Activated CD4-positive, alpha-beta T cell treated with anti-CD3 and anti-CD28 coated beads for 4 hours (primary cell): ENCODE data around the gene BAHCC1.

Source experiments
- DNase-seq, 2 donors: peaks; one replicate each; pipeline ENCODE4 v3.0.0-alpha.2; 2020

BAHCC1 gene

DNA sequence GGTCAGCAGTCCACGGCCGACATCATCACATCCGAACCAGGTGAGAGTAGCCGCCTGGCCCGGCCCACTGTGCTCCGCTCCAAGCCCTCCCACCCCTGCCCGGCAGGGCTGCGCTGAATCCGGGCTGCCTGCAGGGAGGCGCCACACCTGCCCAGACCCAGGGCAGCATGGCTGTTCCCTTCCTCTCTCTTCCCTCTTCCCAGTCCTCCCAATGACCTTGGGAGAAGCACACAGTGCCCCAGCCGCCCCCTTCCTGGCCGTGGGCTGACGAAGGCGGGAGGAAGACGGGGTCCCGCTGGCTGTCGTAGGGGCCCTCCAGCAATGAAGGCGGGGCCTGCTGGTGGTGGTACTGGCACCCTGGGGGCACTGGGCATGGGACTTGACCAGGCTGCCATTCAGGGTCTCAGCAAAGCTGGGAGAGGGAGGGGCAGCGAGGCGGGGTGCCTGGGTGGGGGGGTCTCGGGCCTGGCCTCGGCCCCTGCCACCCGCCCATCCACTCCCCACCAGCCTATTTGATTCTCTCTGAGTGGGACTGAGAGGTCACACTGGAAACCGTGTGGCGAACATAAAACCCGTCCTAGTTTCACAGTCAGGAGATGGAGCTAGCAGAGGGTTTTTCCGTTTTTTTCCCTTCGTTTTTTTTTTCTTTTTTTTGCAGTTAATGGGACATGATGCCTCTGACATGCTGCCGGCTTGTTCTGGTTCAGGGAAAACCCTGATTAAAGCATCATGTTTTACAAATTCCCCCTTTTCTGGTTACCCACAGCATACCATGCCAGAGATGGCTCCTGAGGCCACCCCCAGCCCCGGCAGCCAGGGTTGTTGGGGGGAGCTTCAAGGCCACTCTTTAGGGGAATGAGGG lies 50.6 kb downstream of the BAHCC1 start:
- DNase-seq: no peak

DNA sequence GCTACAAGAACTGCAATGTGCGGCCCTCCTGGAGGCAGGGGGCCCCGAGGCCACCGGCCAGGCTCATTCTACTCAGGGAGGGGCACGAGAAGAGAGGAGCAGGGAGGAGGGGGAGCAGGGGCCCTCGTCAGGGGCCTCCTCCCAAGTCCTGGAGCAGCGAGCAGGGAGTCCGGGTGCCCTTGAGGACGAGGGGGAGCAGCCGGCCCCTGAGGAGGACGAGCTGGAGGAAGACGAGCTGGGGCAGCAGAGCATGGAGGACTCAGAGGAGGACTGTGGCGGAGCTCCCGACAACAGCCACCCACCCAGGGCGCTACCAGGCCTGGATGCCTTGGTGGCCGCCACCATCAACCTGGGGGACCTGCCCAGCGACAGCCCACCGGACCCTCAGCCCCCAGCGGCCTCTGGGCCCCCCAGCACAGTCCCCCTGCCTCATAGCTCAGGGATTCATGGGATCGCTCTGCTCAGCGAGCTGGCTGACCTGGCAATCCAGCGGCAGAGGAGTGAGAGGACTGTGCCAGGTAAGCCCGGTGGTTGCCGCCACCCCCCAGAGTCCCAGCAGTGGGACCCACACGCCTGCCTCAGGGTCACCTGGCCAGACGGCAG lies 52.2 kb downstream of the BAHCC1 start:
- DNase-seq: no peak

DNA sequence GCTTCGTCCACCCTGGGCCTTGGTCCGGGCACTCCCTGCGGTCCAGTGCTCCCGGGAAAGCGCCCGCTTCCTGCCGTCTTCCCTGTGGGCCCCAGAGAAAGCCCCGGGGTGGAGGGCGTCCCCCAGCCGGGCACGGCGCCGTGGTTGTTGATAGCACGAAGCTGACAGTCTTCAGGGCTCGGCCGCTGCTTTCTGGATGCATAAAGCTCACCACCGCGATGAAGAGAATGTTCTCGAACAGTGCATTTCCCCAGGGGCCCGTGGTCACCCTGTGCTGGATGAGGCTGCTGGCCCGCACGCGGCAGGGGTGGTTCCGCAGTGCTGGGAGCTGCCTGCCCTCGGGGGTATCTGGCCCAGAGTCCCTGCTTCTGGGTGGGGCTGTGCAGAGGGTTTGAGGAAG lies 53.2 kb downstream of the BAHCC1 start:
- no peak for DNase-seq

DNA sequence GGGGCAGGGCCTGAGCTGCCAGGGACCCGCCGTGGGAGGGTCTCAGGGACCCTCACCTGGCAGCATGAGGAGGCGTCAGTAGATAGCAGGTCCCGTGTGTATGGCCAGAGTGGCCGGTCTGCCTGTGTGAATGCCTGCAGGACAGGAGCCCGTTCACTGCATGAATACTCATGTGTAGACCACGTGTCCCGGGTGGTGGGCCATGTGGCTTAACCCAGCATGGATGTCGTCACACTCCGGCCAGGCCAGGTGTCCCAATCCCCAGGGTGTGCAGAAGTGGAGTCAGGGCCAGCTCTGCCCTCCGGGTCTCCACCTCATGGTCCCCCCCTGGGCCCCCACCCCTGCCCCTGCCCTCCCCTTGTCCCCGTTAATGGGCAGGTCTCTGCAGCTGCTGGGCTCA lies 53.7 kb downstream of the BAHCC1 start:
- DNase-seq: no peak

DNA sequence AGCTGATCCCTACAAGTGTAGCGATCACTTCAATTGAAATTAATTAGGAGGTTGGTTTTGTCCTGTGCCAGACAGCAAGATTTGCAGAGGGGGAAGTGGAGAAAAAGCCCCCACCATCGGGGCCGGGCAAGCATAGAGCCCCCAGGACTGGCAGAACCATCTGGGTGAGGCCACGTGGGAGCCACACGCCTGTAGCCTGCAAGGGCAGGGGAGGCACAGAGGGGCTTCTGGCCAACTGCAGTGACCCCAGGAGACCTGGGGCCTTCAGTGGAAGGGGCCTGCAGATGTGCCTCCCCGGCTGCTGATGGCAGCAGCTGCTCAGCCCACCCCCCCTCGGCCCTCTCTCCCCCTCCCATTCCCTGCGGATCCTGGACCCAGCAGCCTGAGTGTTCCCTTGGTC lies 54.1 kb downstream of the BAHCC1 start:
- DNase-seq: no peak

DNA sequence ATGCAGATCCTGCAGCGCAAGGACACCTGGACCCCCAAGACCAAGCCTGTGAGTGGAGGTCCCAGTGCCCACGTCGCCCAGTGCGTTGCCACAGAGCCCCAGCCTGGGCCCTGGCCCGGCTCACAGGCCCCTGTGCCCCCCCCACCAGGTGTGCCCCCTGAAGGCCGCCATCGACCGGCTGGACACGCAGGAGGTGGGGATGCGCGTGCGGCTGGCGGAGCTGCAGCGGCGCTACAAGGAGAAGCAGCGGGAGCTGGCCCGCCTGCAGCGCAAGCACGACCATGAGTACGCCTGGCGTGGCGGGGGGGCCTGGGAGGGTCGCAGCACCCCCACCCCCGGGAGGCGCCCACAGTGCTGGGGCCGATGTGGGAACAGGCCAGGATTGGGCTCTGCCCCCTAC lies 56.6 kb downstream of the BAHCC1 start:
- DNase-seq: no peak

DNA sequence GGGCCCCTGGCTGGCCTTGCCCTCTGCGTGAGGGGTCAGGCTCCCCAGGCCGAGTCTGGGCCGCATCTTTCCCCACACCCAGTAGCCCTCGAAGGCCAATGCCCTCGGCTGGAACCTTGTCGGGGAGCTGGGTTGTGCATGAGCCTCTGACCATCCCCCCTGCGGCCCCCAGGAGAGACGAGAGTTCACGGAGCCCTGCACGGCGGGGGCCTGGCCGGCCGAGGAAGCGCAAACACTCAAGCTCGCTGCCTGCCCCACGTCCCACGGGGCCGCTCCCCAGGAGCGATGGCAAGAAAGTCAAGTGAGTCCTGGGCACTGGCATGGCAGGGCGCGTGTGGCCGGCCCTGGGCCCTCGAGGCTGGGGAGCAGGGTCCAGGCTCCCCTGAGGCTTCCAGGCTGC lies 57.3 kb downstream of the BAHCC1 start:
- DNase-seq: no peak

DNA sequence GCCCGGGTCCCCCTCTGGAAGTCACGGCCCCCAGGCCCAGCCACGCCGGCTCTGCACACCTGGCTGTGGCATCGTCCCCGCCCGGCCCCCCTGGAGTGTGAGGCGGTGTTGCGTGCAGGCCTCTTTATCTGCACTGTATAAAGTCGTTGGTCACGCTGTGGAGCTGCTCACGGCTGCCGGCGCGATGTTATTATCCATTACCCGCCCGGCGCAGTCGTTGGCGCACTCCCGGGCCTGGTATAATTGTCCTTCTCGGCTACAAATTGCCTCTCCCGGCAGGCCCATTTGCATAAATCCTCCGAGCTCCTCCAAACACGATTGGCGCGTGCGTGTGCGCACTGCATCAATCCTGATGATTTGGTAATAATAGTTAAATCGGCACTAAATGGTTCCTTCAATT lies 57.8 kb downstream of the BAHCC1 start:
- DNase-seq: no peak

DNA sequence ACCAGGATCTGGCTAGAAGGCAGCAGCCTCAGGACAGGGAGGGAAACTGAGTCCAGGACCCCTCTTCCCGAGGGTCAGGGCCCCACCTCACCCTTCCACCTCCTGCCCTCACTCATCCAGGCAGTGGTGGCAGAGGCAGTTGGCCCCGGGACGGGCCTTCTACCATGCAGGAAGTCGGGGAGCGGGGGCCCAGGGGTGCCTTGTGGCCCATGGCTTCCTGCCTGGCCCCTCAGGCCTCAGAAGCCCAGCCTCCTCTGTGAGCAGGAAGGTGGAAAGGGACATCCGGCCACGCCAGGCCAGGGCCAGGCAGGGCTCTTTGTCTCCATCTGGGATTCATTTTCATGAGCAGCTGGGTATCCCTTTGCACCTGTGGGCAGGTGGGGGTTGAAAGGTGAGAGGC lies 58.5 kb downstream of the BAHCC1 start:
- no peak for DNase-seq

DNA sequence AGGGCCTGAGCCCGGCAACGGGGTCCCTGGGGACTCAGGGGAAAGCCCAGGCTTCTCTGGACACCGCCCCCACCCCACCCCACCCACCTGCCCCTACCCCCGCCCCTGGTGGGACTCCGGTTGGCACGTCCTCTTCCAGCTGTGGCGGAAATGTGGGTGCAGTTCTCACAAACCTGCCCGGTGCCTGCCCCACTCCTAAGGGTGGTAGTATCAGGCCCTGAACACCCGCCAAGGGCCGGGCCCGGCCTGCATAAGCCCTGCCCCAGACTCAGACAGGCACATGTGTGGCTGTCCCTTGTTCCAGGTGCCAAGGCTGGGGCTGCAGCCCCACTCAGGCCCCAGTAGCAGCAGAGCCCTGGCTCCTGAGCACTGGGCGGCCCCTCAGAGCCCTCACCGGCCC lies 59.2 kb downstream of the BAHCC1 start:
- DNase-seq: no peak

DNA sequence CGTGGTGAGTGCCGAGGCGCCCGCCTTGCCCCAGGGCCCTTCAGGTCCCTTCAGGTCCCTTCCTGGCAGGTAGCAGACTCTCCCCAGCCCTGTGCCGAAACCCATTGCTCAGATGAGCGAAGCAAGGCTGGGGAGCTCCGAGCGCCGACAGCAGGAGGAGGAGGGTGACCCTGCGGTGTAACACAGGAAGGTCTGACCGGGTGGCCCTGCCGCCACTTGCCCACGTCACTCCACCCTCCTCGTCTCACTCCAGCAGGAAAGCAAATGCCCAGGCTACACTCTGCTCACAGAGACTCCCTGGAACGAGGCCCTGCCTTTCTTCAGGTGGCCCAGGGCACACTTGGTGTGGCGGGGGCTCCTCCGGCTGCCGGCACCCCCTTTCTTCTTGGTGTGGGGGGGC lies 60.1 kb downstream of the BAHCC1 start:
- DNase-seq: no peak

DNA sequence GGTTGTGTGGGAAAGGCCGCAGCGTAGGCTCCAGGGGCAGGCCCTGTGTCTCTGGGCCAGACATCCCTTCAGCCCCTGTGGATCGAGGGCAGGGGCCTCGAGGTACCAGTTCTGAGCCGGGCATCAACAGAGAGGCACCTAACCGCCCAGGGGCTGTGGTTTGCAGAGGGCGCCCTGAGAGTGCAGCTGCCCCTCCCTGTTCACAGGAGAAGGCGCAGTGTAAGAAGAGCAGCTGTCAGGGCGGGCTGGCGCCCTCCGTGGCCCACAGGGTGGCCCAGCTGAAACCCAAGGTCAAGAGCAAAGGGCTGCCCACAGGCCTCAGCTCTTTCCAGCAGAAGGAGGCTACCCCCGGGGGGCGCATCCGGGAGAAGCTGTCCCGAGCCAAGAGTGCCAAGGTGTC lies 60.8 kb downstream of the BAHCC1 start:
- no peak for DNase-seq

DNA sequence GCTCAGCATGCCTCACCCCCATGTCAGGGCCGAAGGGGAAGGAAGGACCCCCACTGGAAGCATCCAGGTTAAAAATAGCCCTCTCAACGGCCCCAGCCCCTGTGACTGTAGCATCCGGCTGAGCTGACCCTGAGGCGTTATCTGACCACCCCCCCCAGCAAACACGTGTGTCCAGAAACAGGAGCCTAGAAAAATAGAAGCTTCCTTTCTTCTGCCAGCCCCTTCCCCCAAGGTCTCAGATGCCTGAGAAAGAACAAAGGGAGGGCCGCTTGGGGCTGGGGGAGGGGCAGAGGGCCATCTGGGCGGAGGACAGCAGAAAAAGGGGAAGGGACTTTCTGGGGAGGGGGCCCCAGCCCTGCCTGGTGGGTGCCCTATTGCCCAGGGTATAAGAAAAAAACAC lies 61.5 kb downstream of the BAHCC1 start:
- no peak for DNase-seq

DNA sequence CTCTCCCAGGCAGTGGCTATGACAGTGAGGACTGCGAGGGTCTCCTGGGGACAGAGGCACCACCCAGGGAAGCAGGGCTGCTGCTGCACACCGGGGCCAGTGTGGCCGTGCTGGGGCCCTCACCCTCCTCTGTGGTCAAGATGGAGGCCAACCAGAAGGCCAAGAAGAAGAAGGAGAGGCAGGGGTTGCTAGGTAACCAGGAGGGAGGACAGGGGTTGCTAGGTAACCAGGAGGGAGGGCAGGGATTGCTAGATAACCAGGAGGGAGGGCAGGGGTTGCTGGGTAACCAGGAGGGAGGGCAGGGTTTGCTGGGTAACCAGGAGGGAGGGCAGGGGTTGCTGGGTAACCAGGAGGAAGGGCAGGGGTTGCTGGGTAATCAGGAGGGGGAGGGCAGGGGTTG lies 62.1 kb downstream of the BAHCC1 start:
- no peak for DNase-seq

DNA sequence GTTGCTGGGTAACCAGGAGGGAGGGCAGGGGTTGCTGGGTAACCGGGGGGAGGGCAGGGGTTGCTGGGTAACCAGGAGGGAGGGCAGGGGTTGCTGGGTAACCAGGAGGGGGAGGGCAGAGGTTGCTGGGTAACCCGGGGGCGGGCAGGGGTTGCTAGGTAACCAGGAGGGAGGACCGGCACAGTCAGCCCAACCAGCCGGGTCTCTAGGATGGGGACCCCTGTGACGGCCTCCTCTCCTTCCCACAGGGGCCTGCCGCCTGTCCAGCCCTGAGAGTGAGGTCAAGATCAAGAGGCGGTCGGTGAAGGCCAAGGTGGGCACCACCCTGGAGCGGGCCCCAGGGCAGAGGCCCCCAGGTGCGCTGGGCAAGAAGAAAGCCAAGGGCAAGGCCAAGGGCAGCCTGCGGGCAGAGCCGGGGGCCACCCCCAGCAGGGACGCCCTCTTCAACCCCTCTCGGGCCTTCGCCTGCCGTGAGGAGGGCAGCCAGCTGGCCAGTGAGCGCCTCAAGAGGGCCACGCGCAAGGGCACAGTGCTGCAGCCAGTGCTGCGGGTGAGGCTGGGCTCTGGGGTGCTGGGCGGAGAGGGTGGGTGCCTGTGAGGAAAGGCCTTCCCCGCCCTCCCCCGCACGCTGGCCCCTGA lies 62.8 kb downstream of the BAHCC1 start:
- no peak for DNase-seq

DNA sequence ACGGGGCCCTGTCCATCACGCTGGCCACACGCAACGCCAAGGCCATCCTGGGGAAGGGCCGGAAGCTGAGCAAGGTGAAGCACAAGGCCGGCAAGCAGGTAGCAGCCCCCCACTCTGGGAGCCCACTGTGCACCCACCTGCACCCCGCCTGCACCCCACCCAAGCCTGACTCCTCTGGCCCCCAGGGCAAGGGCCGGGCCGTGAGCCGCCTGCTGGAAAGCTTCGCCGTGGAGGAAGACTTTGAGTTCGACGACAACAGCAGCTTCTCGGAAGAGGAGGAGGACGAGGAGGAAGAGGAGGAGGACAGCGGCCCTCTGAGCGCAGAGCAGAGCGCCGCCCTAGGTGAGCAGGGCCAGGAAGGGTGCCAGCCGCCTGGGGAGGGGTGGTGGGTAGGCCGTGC lies 63.4 kb downstream of the BAHCC1 start:
- DNase-seq: no peak

DNA sequence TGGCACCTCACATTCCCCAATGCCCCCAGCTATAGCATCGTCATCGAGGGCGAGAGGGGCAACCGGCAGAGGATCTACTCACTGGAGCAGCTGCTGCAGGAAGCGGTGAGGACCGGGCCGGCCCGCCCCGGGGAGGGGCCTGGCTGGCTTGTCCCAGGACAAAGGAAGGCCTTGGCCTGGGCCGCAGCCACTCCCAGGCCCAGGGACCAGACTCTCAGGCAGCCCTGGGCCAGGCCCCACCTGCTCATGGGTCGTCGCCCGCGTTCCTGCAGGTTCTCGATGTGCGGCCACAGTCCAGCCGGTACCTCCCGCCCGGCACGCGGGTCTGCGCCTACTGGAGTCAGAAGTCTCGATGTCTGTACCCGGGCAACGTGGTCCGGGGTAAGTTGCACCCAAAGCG lies 64.0 kb downstream of the BAHCC1 start:
- DNase-seq: no peak

DNA sequence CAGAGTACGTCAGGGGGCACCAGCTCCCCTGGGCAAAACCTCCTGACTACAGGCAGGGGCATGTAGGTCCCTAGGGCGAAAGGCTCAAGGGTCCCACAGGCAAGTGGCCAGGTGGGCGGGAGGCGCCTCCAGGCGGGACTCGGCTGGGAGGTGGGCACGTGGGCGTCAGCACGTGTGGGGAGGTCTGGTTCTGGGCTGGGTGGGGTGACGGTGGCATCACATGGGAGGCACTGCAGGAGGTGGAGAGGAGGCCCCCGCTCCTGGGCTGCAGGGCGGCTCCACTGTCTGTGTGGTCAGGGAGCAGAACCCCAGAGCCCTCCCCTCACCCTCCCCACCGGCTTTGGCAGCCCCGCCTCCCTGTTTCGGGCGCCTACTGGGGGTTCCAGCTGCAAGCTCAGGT lies 64.6 kb downstream of the BAHCC1 start:
- DNase-seq: no peak

DNA sequence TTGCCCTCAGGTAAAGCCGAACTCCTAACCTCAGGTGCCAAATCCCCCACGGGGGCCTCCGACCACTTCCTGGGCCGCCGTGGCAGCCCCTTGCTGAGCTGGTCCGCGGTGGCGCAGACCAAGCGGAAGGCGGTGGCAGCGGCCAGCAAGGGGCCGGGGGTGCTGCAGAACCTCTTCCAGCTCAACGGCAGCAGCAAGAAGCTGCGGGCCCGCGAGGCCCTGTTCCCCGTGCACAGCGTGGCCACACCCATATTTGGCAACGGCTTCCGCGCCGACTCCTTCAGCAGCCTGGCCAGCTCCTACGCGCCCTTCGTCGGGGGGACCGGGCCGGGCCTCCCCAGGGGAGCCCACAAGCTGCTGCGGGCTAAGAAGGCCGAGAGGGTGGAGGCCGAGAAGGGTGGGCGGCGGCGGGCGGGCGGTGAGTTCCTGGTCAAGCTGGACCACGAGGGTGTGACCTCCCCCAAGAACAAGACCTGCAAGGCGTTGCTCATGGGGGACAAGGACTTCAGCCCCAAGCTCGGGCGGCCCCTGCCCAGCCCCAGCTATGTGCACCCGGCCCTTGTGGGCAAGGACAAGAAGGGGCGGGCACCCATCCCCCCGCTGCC lies 65.7 kb downstream of the BAHCC1 start:
- no peak for DNase-seq

DNA sequence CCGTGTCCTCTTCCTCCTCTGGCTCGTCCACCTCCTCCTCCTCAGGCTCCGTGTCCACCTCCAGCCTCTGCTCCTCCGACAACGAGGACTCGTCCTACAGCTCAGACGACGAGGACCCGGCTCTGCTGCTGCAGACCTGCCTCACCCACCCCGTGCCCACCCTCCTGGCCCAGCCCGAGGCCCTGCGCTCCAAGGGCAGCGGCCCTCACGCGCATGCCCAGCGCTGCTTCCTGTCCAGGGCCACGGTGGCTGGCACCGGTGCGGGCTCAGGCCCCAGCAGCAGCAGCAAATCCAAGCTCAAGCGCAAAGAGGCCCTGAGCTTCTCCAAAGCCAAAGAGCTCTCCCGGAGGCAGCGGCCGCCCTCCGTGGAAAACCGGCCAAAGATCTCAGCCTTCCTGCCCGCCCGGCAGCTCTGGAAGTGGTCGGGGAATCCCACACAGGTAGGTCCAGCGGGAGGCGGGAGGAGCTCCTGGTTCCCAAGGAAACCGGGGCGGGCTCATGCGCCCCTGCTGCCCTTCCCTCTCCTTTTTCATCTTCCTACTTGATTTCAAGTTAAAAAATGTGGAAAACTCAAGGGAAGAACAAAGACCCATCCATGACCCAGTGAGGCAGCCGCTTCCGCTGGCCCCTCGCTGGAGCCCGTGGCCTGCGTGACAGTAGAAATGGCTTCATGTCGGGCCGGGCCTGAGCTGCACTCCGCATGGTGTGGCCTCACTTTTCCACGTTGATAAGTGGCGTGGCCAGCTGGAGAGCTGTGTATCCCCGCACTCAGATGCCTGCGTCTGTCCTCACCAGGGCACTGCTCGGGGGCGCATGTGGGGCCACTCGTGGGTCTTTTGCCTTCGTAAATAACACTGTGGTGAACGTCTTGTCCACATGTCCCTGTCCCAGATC lies 66.6 kb downstream of the BAHCC1 start:
- no peak for DNase-seq

DNA sequence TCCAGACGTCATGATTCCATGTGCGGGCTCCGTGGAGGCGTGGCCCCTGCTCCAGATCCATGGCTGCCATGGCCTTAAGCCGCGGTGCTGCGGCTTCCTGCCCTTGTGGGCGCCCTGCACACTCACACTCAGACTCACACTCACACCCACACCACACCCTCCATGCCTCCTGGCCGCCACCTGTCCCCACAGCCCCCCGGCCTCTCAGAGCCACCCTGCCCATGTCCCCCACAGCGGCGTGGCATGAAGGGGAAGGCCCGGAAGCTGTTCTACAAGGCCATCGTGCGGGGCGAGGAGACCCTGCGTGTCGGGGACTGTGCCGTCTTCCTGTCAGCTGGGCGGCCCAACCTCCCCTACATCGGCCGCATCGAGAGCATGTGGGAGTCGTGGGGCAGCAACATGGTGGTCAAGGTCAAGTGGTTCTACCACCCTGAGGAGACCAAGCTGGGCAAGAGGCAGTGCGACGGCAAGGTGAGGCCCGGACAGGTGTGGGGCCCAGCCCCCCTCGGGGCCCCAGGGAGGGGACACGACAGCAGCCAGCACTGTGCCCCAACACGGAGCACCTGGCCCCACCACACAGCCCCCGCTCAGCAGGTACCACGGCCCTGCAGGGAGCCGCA lies 67.4 kb downstream of the BAHCC1 start:
- DNase-seq: no peak

DNA sequence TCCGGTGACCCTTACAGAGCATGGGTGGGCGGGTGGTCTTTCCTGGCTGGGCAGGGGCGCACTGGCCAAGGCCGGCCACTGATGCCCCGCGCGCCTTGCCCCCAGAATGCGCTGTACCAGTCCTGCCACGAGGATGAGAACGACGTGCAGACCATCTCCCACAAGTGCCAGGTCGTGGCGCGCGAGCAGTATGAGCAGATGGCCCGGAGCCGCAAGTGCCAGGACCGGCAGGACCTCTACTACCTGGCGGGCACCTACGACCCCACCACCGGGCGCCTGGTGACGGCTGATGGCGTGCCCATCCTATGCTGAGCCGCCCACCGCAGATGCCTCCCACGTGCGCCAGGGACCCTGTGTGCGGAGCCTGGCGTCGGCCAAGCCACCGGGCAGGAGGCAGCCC lies 68.2 kb downstream of the BAHCC1 start:
- DNase-seq: no peak
